Measurements from ENCODE around the gene ZSWIM1.

- TF ChIP-seq CTCF (IDR thresholded peaks at IDR 0.05) (no peak), POLR2A (IDR thresholded peaks at IDR 0.05) (no peak), POLR2AphosphoS5 (IDR thresholded peaks at IDR 0.05) (no peak)
Observed at GRCh38 chr20:45843506-45843905, 37.5 kb upstream of the ZSWIM1 start.

Data from suprapubic skin (tissue), 4 donors.